ENCODE data around the gene MYL5.

- TF ChIP-seq EZH2 (IDR thresholded peaks at IDR 0.05; ENCODE audit: insufficient read depth, poor library complexity, severe bottlenecking) (no peak), EZH2phosphoT487 (IDR thresholded peaks at IDR 0.05; ENCODE audit: insufficient read depth, low read depth) (no peak)
Measured at GRCh38 chr4:633976-634598, 40.3 kb upstream of the MYL5 start.
